Measurements from ENCODE around the gene NPB. TPM values are rescaled to one million over a fixed set of nuclear protein-coding genes. Genes with fewer than 3 reads are reported as not detected.

NPB gene
- total RNA-seq, 1 donor from 2014 or later, result 2.0 TPM

GRCh38 chr17:81899514-81900166 is 2.4 kb upstream of the NPB start:
- DNase-seq, result no peak

- no peak for DNase-seq
These were observed 1.7 kb upstream of the NPB start for GRCh38 chr17:81900181-81900820.

GRCh38 chr17:81901167-81902022 is 643 bp upstream of the NPB start:
- no peak for DNase-seq

- DNase-seq, result no peak
These were observed 796 bp downstream of the NPB start for GRCh38 chr17:81902653-81903414.

- no peak for DNase-seq
These were observed 1.4 kb downstream of the NPB start for GRCh38 chr17:81903415-81903831.

- DNase-seq, result no peak
These were observed 2.0 kb downstream of the NPB start for GRCh38 chr17:81903896-81904599.

- DNase-seq, result no peak
These were observed 2.8 kb downstream of the NPB start for GRCh38 chr17:81904600-81905423.

GRCh38 chr17:81905424-81905875 is 3.4 kb downstream of the NPB start:
- DNase-seq, result no peak

GRCh38 chr17:81905993-81906392 is 4.0 kb downstream of the NPB start:
- no peak for DNase-seq

- no peak for DNase-seq
These were observed 4.6 kb downstream of the NPB start for GRCh38 chr17:81906476-81907218.

GRCh38 chr17:81907219-81908145 is 5.4 kb downstream of the NPB start:
- no peak for DNase-seq

- no peak for DNase-seq
These were observed 6.8 kb downstream of the NPB start for GRCh38 chr17:81908793-81909192.

GRCh38 chr17:81909231-81909630 is 7.2 kb downstream of the NPB start:
- no peak for DNase-seq

GRCh38 chr17:81909966-81910839 is 8.2 kb downstream of the NPB start:
- no peak for DNase-seq

- no peak for DNase-seq
These were observed 8.8 kb downstream of the NPB start for GRCh38 chr17:81910840-81911276.

GRCh38 chr17:81911277-81911961 is 9.4 kb downstream of the NPB start, which contains the start of gene PCYT2:
TSS of gene PCYT2 (minus strand) at chr17:81911399. CDS start at chr17:81911355, 44 bp downstream.
- peak; percentile 88 for DNase-seq

- no peak for DNase-seq
These were observed 9.9 kb downstream of the NPB start for GRCh38 chr17:81911969-81912368.

Data from occipital lobe (tissue), 2 donors.